Right cardiac atrium (tissue), 5 donors: ENCODE data around the gene CHI3L1. TPM values are rescaled to one million over a fixed set of nuclear protein-coding genes. Genes with fewer than 3 reads are reported as not detected.

Experiments used
- ATAC-seq, 2 donors: fragments of 200-7000 bp; cut with Tn5 transposase; one replicate each; pipeline versions ENCODE4 v1.8.0 to v1.9.1; 2020; ENCODE audit warnings: moderate library complexity in 2 of 2, mild to moderate bottlenecking in 1 of 2
- DNase-seq, 3 donors: peaks; one replicate each; pipeline ENCODE4 v3.0.0-alpha.2; 2020
- H3K27ac ChIP-seq: one replicate; pipeline ENCODE4 v1.5.1; 2013; ENCODE audit warnings: mild to moderate bottlenecking, low read length, control low read depth, moderate library complexity
- H3K27me3 ChIP-seq: one replicate; pipeline ENCODE4 v1.6.1; 2013; ENCODE audit not compliant: control insufficient read depth, insufficient read depth
- H3K4me1 ChIP-seq: one replicate; pipeline ENCODE4 v1.6.1; 2013; ENCODE audit warnings: low read length; ENCODE audit not compliant: control insufficient read depth, insufficient read depth
- H3K4me3 ChIP-seq: one replicate; pipeline ENCODE4 v1.5.1; 2013; ENCODE audit warnings: low read length, control low read depth
- H3K9me3 ChIP-seq: one replicate; pipeline ENCODE4 v1.6.1; 2013; ENCODE audit warnings: low read length; ENCODE audit not compliant: control insufficient read depth
- WGBS: extraction: QIAGEN DNeasy Blood & Tissue Kit; methylation state at CpG from one replicate; pipeline ENCODE4 v1.1.7; 2013; 5-methylcytosine and 5-hydroxymethylcytosine counted together
- intact Hi-C, 4 donors: fragments of 100-400 bp; cut with DNase I; formaldehyde crosslinking; loops; one replicate each; pipeline versions ENCODE4 v1.11.0 to v1.14.0; 2022 to 2023
- polyA plus RNA-seq: library from polyadenylated mRNA; stranded (reverse); fragments of 200-250 nt; gene quantifications from one replicate; pipeline ENCODE4 v1.2.3, GENCODE V29; 2013
- total RNA-seq, 4 donors: library from RNA; stranded (reverse); fragmentation: NEBNext Ultra II Directional; extraction: Animal tissue kit (Norgen Biotek cat#: 25700); gene quantifications; one replicate each; pipeline ENCODE4 v1.2.1, GENCODE V29; 2021
- donor health status: healthy with polysubstance abuse.
- donor health status: DM: no; HTN: yes; CAD: no.
- donor health status: DM: no; HTN: no; CAD: no.
- donor health status: DM: no; HTN: yes; CAD: no; lungs with severe emphysema.
- donor health status: DM: yes; HTN: yes; CAD: no.

The CHI3L1 gene
- total and polyA plus RNA-seq, 5 donors, result 1.1 to 4.9 (median 1.7) TPM; not detected in 1

DNA sequence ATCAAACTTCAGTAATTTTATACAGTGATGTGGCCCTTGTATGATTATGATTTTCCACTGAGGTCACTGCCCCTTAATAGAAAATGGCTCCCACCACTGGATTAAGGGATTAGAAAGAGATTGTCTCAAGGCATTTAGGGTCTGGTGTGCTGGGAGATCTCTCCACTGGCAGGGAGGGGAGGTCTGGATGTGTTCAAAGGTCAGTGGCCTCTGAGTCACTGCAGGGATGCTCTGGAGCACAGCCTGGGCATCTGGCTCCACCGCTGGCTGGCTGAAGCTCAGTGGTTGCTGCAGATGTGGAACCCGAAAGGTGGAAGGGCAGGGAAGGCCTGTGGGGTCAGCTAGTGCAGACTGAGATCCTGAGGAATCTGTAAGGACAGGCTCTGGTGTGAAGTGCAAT, 18.3 kb upstream of the CHI3L1 start:
- Histone ChIP-seq H3K9me3 (no peaks in the 10 kb centered on the region), H3K4me3 (no peak overlapping the region), H3K27me3 (no peaks in the 10 kb centered on the region), H3K27ac (no peak overlapping the region), H3K4me1 (peaks cover 5% of the 10 kb centered on the region)
- intact Hi-C loops, result no loop called here
- WGBS, result 87% methylated on average over 2 of the region's 2 CpGs
- no peak for DNase-seq
- no peak for ATAC-seq

DNA sequence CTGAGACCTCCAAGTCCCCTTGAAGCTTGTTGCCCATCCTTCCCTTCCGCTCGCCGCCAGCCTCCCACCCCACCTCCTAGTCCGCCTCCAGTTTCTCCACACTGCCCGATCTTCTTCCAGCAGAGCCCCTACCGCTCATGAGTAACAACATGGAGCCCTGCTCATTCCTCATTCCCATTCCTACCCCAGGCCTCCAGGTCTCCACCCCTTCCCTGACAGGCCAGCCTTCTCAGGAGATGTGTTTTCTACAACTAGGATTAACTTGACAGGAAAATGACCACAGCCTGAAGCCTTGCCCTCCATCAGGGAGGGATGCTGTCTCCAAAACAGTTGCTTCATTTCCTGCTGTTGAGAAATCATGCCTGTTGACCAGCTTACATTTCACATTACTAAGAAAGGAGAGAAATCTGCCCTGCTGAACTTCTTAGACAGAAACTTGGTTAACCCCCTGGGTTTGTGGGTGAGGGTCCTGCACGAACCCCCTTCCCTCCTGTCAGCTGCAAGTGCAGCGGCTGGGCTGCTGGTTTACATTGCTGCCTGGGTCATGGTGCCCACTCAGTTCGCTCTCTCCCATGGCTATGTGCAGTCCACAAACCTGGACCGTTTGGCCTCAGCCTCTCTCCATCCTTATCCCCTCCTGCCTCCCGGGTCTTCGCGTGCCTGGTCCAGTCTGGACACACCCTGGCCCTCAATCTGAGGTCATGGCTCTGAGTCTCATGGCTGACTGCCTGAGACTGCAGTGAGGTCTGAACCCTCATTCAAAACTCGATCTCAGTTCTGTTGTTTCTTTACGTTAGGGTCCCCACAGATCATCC, 16.1 kb upstream of the CHI3L1 start:
- peak overlapping the region; percentile 62 for H3K27ac ChIP-seq
- intact Hi-C loops, result no loop called here

GRCh38 chr1:203201516-203202205, 15.2 kb upstream of the CHI3L1 start:
- intact Hi-C loops, result no loop called here

More for the DNA sequence above, 16.1 kb upstream of the CHI3L1 start:
- WGBS, result 68% methylated on average over 15 of the region's 15 CpGs
- no peak overlapping the region for H3K4me3 ChIP-seq
- H3K9me3 ChIP-seq, result no peaks in the 10 kb centered on the region
- ATAC-seq, result peak; percentile 78 to 84
- peaks cover 11% of the 10 kb centered on the region for H3K4me1 ChIP-seq
- peak; percentile 74 to 80 (median 77) for DNase-seq
- no peaks in the 10 kb centered on the region for H3K27me3 ChIP-seq

DNA sequence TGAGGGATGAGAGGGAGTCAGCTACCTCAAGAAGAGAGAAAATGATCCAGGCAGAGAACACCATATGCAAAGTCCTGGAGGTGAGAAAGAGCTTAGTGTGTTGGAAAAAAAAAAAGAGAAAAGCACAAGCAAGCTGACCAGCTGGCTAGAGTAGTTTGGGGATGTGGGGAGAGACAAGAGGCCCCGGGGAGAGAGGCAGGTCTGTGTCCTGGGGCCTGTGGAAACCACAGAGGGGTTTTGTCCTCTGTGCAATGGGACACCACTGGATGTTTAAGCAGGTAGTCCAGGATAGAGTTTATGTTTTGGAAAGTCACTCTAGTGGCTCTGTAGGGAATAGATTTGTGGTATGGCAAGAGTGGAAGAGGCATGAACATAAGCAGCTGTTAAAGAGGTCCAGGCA, 14.4 kb upstream of the CHI3L1 start:
- no peak for ATAC-seq

More at GRCh38 chr1:203201516-203202205, 15.2 kb upstream of the CHI3L1 start:
- Histone ChIP-seq H3K4me3 (no peak overlapping the region), H3K27ac (peak overlapping the region; percentile 44), H3K27me3 (no peaks in the 10 kb centered on the region), H3K9me3 (no peaks in the 10 kb centered on the region), H3K4me1 (peaks cover 11% of the 10 kb centered on the region)
- no peak for ATAC-seq
- no peak for DNase-seq
- 83% methylated on average over 10 of the region's 10 CpGs for WGBS

DNA sequence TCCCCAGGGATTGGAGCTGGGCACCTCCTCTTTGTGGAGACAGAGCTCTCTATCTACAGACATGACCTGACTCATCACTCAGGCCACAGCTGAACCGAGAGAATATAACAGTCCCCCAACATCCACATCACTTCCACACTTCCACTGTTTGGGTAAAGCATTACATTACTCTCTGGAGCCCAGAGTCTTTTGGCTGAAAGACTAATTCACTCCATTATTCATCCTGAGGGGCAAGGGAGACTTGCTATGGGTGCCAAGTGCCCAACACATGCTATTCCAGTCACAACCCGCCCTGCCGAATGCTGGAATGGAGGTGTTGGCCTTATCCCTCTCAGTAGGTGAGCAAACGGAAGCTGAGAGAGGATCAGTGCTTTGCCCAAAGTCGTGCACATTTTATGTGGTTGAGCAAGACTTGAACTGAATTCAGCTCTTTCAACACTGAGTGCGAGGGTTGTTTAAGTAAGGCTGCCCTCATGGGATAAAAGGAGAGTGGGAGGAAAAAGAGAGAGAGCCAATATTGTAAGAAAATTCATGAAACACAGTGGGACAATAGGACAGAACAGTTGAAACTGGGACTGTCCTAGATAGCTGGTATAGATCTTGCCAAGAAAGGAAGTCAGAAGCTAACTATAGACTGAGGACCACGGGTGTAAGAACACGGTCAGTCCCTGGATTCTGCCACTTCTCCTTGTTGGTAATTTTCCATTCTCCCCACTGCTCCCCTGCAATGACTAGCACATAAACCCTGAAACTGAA, 13.5 kb upstream of the CHI3L1 start:
- ATAC-seq (peak; percentile 73 to 74), DNase-seq (peak in 2 of 3 donors; percentile 51 to 69)
- H3K4me3 ChIP-seq, result no peak overlapping the region
- no peaks in the 10 kb centered on the region for H3K27me3 ChIP-seq
- no peaks in the 10 kb centered on the region for H3K9me3 ChIP-seq
- H3K27ac ChIP-seq, result peak overlapping the region; percentile 63
- 30% methylated on average over 8 of the region's 8 CpGs for WGBS
- peaks cover 11% of the 10 kb centered on the region for H3K4me1 ChIP-seq
- intact Hi-C loops, result no loop called here

More for the DNA sequence above, 14.4 kb upstream of the CHI3L1 start:
- 58% methylated on average over 1 of the region's 1 CpG for WGBS
- Histone ChIP-seq H3K4me1 (peaks cover 11% of the 10 kb centered on the region), H3K27ac (peak overlapping the region; percentile 59), H3K9me3 (no peaks in the 10 kb centered on the region), H3K27me3 (no peaks in the 10 kb centered on the region), H3K4me3 (no peak overlapping the region)
- intact Hi-C loops, result no loop called here
- DNase-seq, result no peak

GRCh38 chr1:203199481-203199815, 12.9 kb upstream of the CHI3L1 start:
- no peak for DNase-seq
- Histone ChIP-seq H3K27ac (peak overlapping the region; percentile 1), H3K27me3 (no peaks in the 10 kb centered on the region), H3K4me3 (no peak overlapping the region), H3K9me3 (no peaks in the 10 kb centered on the region), H3K4me1 (peaks cover 11% of the 10 kb centered on the region)
- intact Hi-C loops, result no loop called here
- 81% methylated on average over 6 of the region's 6 CpGs for WGBS
- ATAC-seq, result no peak

GRCh38 chr1:203199002-203199401, 12.5 kb upstream of the CHI3L1 start:
- Histone ChIP-seq H3K27me3 (no peaks in the 10 kb centered on the region), H3K27ac (no peak overlapping the region), H3K4me3 (no peak overlapping the region), H3K4me1 (peaks cover 11% of the 10 kb centered on the region), H3K9me3 (no peaks in the 10 kb centered on the region)
- no peak for DNase-seq
- 79% methylated on average over 3 of the region's 3 CpGs for WGBS
- intact Hi-C loops, result no loop called here
- no peak for ATAC-seq

- ATAC-seq (no peak), DNase-seq (no peak)
- Histone ChIP-seq H3K4me1 (peaks cover 11% of the 10 kb centered on the region), H3K27ac (no peak overlapping the region), H3K4me3 (no peak overlapping the region), H3K27me3 (no peaks in the 10 kb centered on the region), H3K9me3 (no peaks in the 10 kb centered on the region)
- intact Hi-C loops, result no loop called here
- 66% methylated on average over 3 of the region's 3 CpGs for WGBS
Measured at GRCh38 chr1:203197625-203198024, 11.1 kb upstream of the CHI3L1 start.

- H3K4me1 ChIP-seq, result peaks cover 11% of the 10 kb centered on the region
- no peak for ATAC-seq
- H3K27ac ChIP-seq, result no peak overlapping the region
- intact Hi-C loops, result no loop called here
- 90% methylated on average over 3 of the region's 3 CpGs for WGBS
- H3K27me3 ChIP-seq, result no peaks in the 10 kb centered on the region
- no peaks in the 10 kb centered on the region for H3K9me3 ChIP-seq
- H3K4me3 ChIP-seq, result no peak overlapping the region
- no peak for DNase-seq
Measured at GRCh38 chr1:203196371-203196770, 9.9 kb upstream of the CHI3L1 start.

- H3K27me3 ChIP-seq, result no peaks in the 10 kb centered on the region
- H3K4me3 ChIP-seq, result no peak overlapping the region
- 100% methylated on average over 2 of the region's 2 CpGs for WGBS
- no peak overlapping the region for H3K27ac ChIP-seq
- ATAC-seq (no peak), DNase-seq (no peak)
- no peaks in the 10 kb centered on the region for H3K9me3 ChIP-seq
- intact Hi-C loops, result no loop called here
- peaks cover 4% of the 10 kb centered on the region for H3K4me1 ChIP-seq
Measured at GRCh38 chr1:203190949-203191348, 4.4 kb upstream of the CHI3L1 start.

DNA sequence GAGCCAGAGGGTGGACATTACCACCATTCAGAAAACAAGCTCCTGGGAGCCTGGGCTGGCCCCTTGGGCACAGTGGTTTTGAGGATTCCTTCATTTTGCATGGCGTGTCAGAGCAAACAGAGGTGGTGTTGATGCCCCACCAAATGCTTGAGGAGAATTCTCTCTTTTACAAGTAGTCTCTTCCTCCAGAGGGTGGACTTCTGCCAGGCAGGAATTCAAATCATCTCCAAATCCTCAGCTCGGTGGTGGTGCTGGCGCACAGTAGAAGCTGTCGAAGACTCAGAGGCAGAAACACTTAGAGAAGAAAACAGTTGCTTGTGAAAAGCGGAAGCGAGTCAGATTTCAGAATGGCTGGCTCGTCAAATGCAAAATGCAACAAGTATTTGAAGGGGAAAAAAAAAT, 3.4 kb upstream of the CHI3L1 start:
- ATAC-seq (no peak), DNase-seq (no peak)
- WGBS, result 70% methylated on average over 7 of the region's 7 CpGs
- H3K27ac ChIP-seq, result no peak overlapping the region
- H3K27me3 ChIP-seq, result no peaks in the 10 kb centered on the region
- intact Hi-C loops, result no loop called here
- peaks cover 4% of the 10 kb centered on the region for H3K4me1 ChIP-seq
- no peak overlapping the region for H3K4me3 ChIP-seq
- no peaks in the 10 kb centered on the region for H3K9me3 ChIP-seq
